GM12878 (cell line): ENCODE data around the gene ASXL2. TPM values are rescaled to one million over a fixed set of nuclear protein-coding genes. Genes with fewer than 3 reads are reported as not detected.

Experiments used
- ATAC-seq: fragments of 200-7000 bp; cut with Tn5 transposase; 3 replicates; pipeline ENCODE4 v1.9.1; 2020; ENCODE audit warnings: mild to moderate bottlenecking, moderate library complexity
- BruUV-seq: library from RNA; stranded (reverse); fragments of 400-500 nt; replicated peaks from 2 replicates; lab custom pipeline; 2021; lab: Mats Ljungman, UMichigan
- CTCF ChIA-PET: fragments of 300-600 bp; sonication (Branson Sonifier 250); formaldehyde crosslinking; extraction: SDS; loops from one replicate; lab custom pipeline; 2021; ENCODE audit warnings: inconsistent platforms; lab: Yijun Ruan, JAX
- POLR2A ChIA-PET: fragments of 350-600 bp; formaldehyde crosslinking; extraction: SDS; loops from one replicate; lab custom pipeline; 2021; ENCODE audit warnings: inconsistent platforms; lab: Charles Lee
- RAD21 ChIA-PET: fragments of 300-600 bp; sonication (Branson Sonifier 250); formaldehyde crosslinking; loops from one replicate; lab custom pipeline; 2023; ENCODE audit warnings: antibody characterized with exemption; ENCODE audit not compliant: unreplicated experiment; lab: Charles Lee
- SMC1A ChIA-PET: fragments of 300-600 bp; sonication (Branson Sonifier 250); formaldehyde crosslinking; loops from one replicate; lab custom pipeline; 2023; ENCODE audit not compliant: unreplicated experiment, uncharacterized antibody; lab: Charles Lee
- DNase-seq: peaks from one replicate; pipeline ENCODE4 v3.0.0-alpha.2; 2011; ENCODE audit warnings: low read depth, low spot score
- FAIRE-seq: peaks from 3 replicates; lab custom pipeline; 2011; peaks lifted over from hg19 to GRCh38; lab: Jason Lieb, UNC
- H2AFZ ChIP-seq: 2 replicates; pipeline ENCODE4 v1.6.0; 2011; ENCODE audit warnings: low read depth, low read length, control low read depth; ENCODE audit not compliant: control insufficient read depth
- H3K27ac ChIP-seq: 2 replicates; pipeline ENCODE4 v1.5.1; 2011; ENCODE audit warnings: control low read depth; ENCODE audit not compliant: control insufficient read depth, insufficient read depth
- H3K27me3 ChIP-seq, 2 experiments: replicated peaks in 1 of 2; 2 replicates each; pipeline versions ENCODE4 v1.6.0 to v1.6.1; 2011; ENCODE audit warnings: low read length in 1 of 2; ENCODE audit not compliant: control insufficient read depth in 2 of 2, insufficient read depth in 2 of 2
- H3K36me3 ChIP-seq, 2 experiments: 2 replicates each; pipeline ENCODE4 v1.5.1; 2011; ENCODE audit warnings: low read length in 1 of 2; ENCODE audit not compliant: control insufficient read depth in 2 of 2, insufficient read depth in 2 of 2
- H3K4me1 ChIP-seq: 2 replicates; pipeline ENCODE4 v1.6.1; 2011; ENCODE audit warnings: mild to moderate bottlenecking, low read length, moderate library complexity, mixed read lengths; ENCODE audit not compliant: control insufficient read depth, insufficient read depth
- H3K4me2 ChIP-seq: 2 replicates; pipeline ENCODE4 v1.6.0; 2011; ENCODE audit warnings: control low read depth; ENCODE audit not compliant: control insufficient read depth, insufficient read depth
- H3K4me3 ChIP-seq: fragments of 200-600 bp; sonication (generic); 2 replicates; pipeline ENCODE4 v1.5.1; 2016
- H3K79me2 ChIP-seq: 2 replicates; pipeline ENCODE4 v1.6.0; 2011; ENCODE audit warnings: low read length; ENCODE audit not compliant: control insufficient read depth, insufficient read depth
- H3K9ac ChIP-seq: 2 replicates; pipeline ENCODE4 v1.8.0; 2011; ENCODE audit warnings: low read length, control low read depth, mixed read lengths; ENCODE audit not compliant: control insufficient read depth, insufficient read depth
- H3K9me3 ChIP-seq: replicated peaks from 3 replicates; pipeline ENCODE4 v1.5.1; 2011; ENCODE audit warnings: mild to moderate bottlenecking, low read length; ENCODE audit not compliant: control insufficient read depth, insufficient read depth
- H4K20me1 ChIP-seq: 2 replicates; pipeline ENCODE4 v1.6.0; 2011; ENCODE audit not compliant: control insufficient read depth, insufficient read depth
- BCL11A ChIP-seq: IDR thresholded peaks from 2 replicates; pipeline ENCODE4 v1.6.1; 2011; ENCODE audit warnings: low read depth, low read length
- BRCA1 ChIP-seq: IDR thresholded peaks from 2 replicates; pipeline ENCODE4 v1.6.1; 2011; ENCODE audit warnings: low read depth, low read length, improper control_type of control experiment
- MTA2 ChIP-seq: fragments of 450-650 bp; IDR thresholded peaks from 2 replicates; pipeline ENCODE4 v1.6.1; 2016; ENCODE audit warnings: low read depth, mild to moderate bottlenecking, moderate library complexity
- RCOR1 ChIP-seq: conservative IDR thresholded peaks from 2 replicates; pipeline ENCODE4 v1.6.1; 2012; ENCODE audit warnings: low read depth, low read length, improper control_type of control experiment
- STAT3 ChIP-seq: IDR thresholded peaks from 2 replicates; pipeline ENCODE4 v1.6.1; 2011; ENCODE audit warnings: low read depth, low read length, improper control_type of control experiment
- YY1 ChIP-seq: IDR thresholded peaks from 2 replicates; pipeline ENCODE4 v1.6.1; 2011; ENCODE audit warnings: low read depth, mild to moderate bottlenecking, low read length
- ZNF207 ChIP-seq: fragments of 450-650 bp; IDR thresholded peaks from 2 replicates; pipeline ENCODE4 v1.6.1; 2014; ENCODE audit warnings: antibody characterized with exemption, mild to moderate bottlenecking, borderline replicate concordance
- WGBS: methylation state at CpG from one replicate; pipeline ENCODE4 v1.1.6; 2016; ENCODE audit warnings: low lambda C conversion rate; ENCODE audit not compliant: insufficient replicate concordance, insufficient coverage; ENCODE audit errors: missing lambda C conversion rate; 5-methylcytosine and 5-hydroxymethylcytosine counted together
- in situ Hi-C: fragments of 300-500 bp; cut with MboI; formaldehyde crosslinking; loops from 9 replicates; pipeline ENCODE4 v1.14.3; 2018; ENCODE audit warnings: mixed read lengths
- intact Hi-C: fragments of 100-400 bp; cut with micrococcal nuclease; formaldehyde crosslinking; loops from one replicate; pipeline ENCODE4 v1.14.2; 2022; ENCODE audit not compliant: unreplicated experiment
- polyA plus RNA-seq, 11 experiments: library from polyadenylated mRNA; depleted of rRNA in 4 of 11; unstranded in 6 of 11; stranded (reverse) in 5 of 11; fragments of >200 nt; fragmentation: Nextera tagmentation in 4 of 11; fragmentation: Illumina TruSeq in 1 of 11; extraction: Ambion mirVana in 4 of 11; extraction: Trizol in 1 of 11; gene quantifications; 1 replicate in 1 of 11; 2 replicates in 10 of 11; pipeline versions ENCODE4 v1.2.1 to v1.2.3, GENCODE V29; 2011 to 2016; ENCODE audit warnings: inconsistent platforms in 2 of 11, missing spikeins in 2 of 11, low read depth in 1 of 11
- total RNA-seq, 4 experiments: library from RNA; depleted of rRNA in 3 of 4; stranded (reverse); fragments of >200 nt in 3 of 4; fragmentation: Illumina TruSeq in 1 of 4; extraction: Trizol in 1 of 4; gene quantifications; 2 replicates each; pipeline versions ENCODE4 v1.2.1 to v1.2.3, GENCODE V29; 2013 to 2021
- TF ChIP-seq, protein P1 (sequence below): fragments of 450-650 bp; IDR thresholded peaks from 2 replicates; pipeline ENCODE4 v1.6.1; 2018; ENCODE audit warnings: borderline replicate concordance, mild to moderate bottlenecking; ENCODE audit not compliant: partially characterized antibody
- TF ChIP-seq, protein P2 (sequence below): IDR thresholded peaks from 2 replicates; pipeline ENCODE4 v1.6.1; 2011; ENCODE audit warnings: mild to moderate bottlenecking, low read depth, low read length, moderate library complexity; ENCODE audit not compliant: insufficient replicate concordance

ASXL2 gene
- total and polyA plus RNA-seq, 10 of the 15 experiments (the other 5 are each of a cell fraction or from before 2014, with no cell fraction given): 1.3 to 17.7 (median 5.5) TPM

DNA sequence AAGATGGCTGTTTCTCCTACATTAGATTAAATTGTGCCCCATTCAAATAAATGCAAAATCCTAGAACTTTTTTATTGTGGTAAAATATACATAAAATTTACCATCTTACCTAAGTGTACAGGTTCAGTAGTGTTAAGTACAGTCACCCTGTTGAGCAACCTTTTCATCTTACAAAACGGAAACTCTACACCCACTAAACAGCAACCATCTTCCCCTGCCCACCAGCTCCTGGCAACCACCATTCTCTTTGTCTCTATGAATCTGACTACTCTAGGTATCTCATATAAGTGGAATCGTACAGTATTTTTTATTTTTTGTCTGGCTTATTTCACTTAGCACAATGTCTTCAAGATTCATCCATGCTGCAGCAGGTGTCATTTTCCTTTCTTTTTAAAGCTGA lies 53.0 kb downstream of the ASXL2 start:
- in situ Hi-C loops (no loop called here), intact Hi-C loops (no loop called here)
- TF ChIP-seq RCOR1 (no peak), BCL11A (no peak), ZNF207 (no peak), STAT3 (no peak)
- peak; percentile 63 for ATAC-seq
- H3K27ac ChIP-seq: no peak overlapping the region
- no peaks in the 10 kb centered on the region for H4K20me1 ChIP-seq
- no peaks in the 10 kb centered on the region for H3K79me2 ChIP-seq
- no peaks in the 10 kb centered on the region; a peak in 1 of 4 replicates for H3K36me3 ChIP-seq
- CTCF ChIA-PET: interaction anchor here (1.0 to 5.9 kb wide), 4 partner anchors 24 to 125 kb away, joined by 3 to 24 read pairs (median 3); no protein-coding TSS in a partner anchor
- SMC1A ChIA-PET: interaction anchor here (1.2 to 2.0 kb wide), 3 partner anchors 10 to 46 kb away, joined by 3 to 10 read pairs (median 5); no protein-coding TSS in a partner anchor
- no peak overlapping the region for H2AFZ ChIP-seq
- BruUV-seq: no TSS peak
- no peak for DNase-seq
- 44% methylated on average over 2 of the region's 2 CpGs for WGBS
- no peaks in the 10 kb centered on the region for H3K9me3 ChIP-seq
- H3K27me3 ChIP-seq: no peaks in the 10 kb centered on the region
- POLR2A ChIA-PET: no interaction called here
- FAIRE-seq: no peak
- H3K4me2 ChIP-seq: no peak overlapping the region
- RAD21 ChIA-PET: interaction anchor here (1.0 to 1.4 kb wide), 2 partner anchors 27 to 29 kb away, joined by 3 read pairs; no protein-coding TSS in a partner anchor
- H3K4me3 ChIP-seq: no peak overlapping the region
- H3K4me1 ChIP-seq: peaks cover 3% of the 10 kb centered on the region
- H3K9ac ChIP-seq: no peak overlapping the region

DNA sequence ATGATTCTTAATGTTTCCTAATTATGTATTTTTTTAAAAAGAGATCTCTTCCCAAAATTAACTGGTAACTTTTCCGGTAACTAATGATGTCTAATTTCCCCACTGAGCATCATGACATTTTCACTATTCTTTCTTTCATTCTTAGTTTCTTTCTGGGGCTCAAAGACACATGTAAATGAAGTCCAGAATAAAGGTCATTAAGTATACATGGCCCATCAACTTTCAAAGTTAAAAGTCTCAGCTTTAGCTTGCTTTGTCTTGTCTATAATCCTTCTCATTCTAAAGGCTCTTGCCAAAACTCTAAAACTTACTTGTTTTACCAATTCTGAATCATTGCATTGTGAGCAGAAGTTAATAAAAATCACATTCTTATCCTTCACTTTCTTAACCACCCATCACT lies 53.6 kb downstream of the ASXL2 start:
- peak overlapping the region; percentile 35; the same call in 1 of the 2 replicates for H3K4me2 ChIP-seq
- in situ Hi-C loops: no loop called here
- RAD21 ChIA-PET: interaction anchor here (0.7 to 1.4 kb wide), 2 partner anchors 28 to 36 kb away, joined by 3 read pairs; no protein-coding TSS in a partner anchor
- no peak overlapping the region for H3K4me3 ChIP-seq
- H3K27me3 ChIP-seq: no peaks in the 10 kb centered on the region
- SMC1A ChIA-PET: interaction anchor here (0.8 to 2.0 kb wide), 9 partner anchors 10 to 125 kb away, joined by 3 to 10 read pairs (median 3); no protein-coding TSS in a partner anchor
- no peak for FAIRE-seq
- no peak overlapping the region for H2AFZ ChIP-seq
- intact Hi-C loops: no loop called here
- no peak overlapping the region for H3K9ac ChIP-seq
- POLR2A ChIA-PET: interaction anchor here (0.6 kb wide), 1 partner anchor 97 kb away, joined by 4 read pairs; no protein-coding TSS in a partner anchor
- H3K4me1 ChIP-seq: peaks cover 3% of the 10 kb centered on the region
- BruUV-seq: no TSS peak
- WGBS: 4% methylated on average over 1 of the region's 1 CpG
- no peak overlapping the region for H3K27ac ChIP-seq
- no peaks in the 10 kb centered on the region; a peak in 1 of 4 replicates for H3K36me3 ChIP-seq
- H3K9me3 ChIP-seq: no peaks in the 10 kb centered on the region
- H4K20me1 ChIP-seq: no peaks in the 10 kb centered on the region
- no peaks in the 10 kb centered on the region for H3K79me2 ChIP-seq
- peak; percentile 39 for ATAC-seq
- CTCF ChIA-PET: interaction anchor here (1.2 to 5.9 kb wide), 2 partner anchors 24 to 27 kb away, joined by 3 to 24 read pairs; no protein-coding TSS in a partner anchor
- no peak for DNase-seq
- TF ChIP-seq, protein P1, sequence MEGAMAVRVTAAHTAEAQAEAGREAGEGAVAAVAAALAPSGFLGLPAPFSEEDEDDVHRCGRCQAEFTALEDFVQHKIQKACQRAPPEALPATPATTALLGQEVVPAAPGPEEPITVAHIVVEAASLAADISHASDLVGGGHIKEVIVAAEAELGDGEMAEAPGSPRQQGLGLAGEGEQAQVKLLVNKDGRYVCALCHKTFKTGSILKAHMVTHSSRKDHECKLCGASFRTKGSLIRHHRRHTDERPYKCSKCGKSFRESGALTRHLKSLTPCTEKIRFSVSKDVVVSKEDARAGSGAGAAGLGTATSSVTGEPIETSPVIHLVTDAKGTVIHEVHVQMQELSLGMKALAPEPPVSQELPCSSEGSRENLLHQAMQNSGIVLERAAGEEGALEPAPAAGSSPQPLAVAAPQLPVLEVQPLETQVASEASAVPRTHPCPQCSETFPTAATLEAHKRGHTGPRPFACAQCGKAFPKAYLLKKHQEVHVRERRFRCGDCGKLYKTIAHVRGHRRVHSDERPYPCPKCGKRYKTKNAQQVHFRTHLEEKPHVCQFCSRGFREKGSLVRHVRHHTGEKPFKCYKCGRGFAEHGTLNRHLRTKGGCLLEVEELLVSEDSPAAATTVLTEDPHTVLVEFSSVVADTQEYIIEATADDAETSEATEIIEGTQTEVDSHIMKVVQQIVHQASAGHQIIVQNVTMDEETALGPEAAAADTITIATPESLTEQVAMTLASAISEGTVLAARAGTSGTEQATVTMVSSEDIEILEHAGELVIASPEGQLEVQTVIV: no peak
- no peak for TF ChIP-seq YY1
- TF ChIP-seq BRCA1: no peak
- TF ChIP-seq, protein P2, sequence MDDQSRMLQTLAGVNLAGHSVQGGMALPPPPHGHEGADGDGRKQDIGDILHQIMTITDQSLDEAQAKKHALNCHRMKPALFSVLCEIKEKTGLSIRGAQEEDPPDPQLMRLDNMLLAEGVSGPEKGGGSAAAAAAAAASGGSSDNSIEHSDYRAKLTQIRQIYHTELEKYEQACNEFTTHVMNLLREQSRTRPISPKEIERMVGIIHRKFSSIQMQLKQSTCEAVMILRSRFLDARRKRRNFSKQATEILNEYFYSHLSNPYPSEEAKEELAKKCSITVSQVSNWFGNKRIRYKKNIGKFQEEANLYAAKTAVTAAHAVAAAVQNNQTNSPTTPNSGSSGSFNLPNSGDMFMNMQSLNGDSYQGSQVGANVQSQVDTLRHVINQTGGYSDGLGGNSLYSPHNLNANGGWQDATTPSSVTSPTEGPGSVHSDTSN: no peak
- no peak for TF ChIP-seq MTA2
